NCI-H2171 (cell line): ENCODE measurements around the gene FST.

ENCODE experiments used
- DNase-seq: peaks from one replicate; lab custom pipeline; 2025; lab: John Stamatoyannopoulos, UW

The FST gene

DNA sequence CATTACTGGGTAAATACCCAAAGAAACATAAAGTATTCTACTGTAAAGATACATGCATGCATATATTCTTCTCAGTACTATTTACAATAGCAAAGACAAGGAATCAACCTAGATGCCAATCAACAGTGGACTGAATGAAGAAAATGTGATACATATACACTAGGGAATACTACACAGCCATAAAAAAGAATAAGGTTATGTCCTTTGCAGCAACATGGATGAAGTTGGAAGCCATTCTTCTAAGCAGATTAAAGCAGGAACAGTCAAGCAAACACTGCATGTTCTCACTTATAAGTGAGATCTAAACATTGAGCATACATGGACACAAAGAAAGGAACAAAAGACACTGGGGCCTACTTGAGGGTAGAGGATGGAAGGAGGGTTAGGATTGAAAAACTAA is 40.4 kb downstream of the FST start:
- DNase-seq, result no peak
